Ovary (tissue), 3 donors: ENCODE results near the gene SLAMF7.

ENCODE experiments used
- CTCF ChIP-seq, 3 donors: fragments of 450-650 bp in 2 of 3; fragments of 200-600 bp in 1 of 3; IDR thresholded peaks; one replicate each; pipeline versions ENCODE4 v1.5.1 to v1.8.0; 2016 to 2022; ENCODE audit warnings: antibody characterized with exemption in 3 of 3, mild to moderate bottlenecking in 1 of 3
- EP300 ChIP-seq: sonication (generic); formaldehyde crosslinking; IDR thresholded peaks from one replicate; pipeline ENCODE4 v1.6.1; 2017; ENCODE audit warnings: antibody characterized with exemption
- donor health status: DM: no; HTN: no; CAD: no.

- TF ChIP-seq CTCF (IDR thresholded peaks at IDR 0.05) (no peak), EP300 (no peak)
Observed at GRCh38 chr1:160798439-160798838, 59.4 kb downstream of the SLAMF7 start.
